ENCODE measurements around the gene MLF2. TPM values are rescaled to one million over a fixed set of nuclear protein-coding genes. Genes with fewer than 3 reads are reported as not detected.

Gene MLF2
- total and polyA plus RNA-seq, 12 donors, result 135 to 334 (median 229) TPM

GRCh38 chr12:6771091-6771495 lies 18.2 kb upstream of the MLF2 start:
- Histone ChIP-seq H3K27me3 (no peaks in the 10 kb centered on the region), H3K4me1 (replicated peaks in 1 of 2) (peaks cover 11 to 25% of the 10 kb centered on the region in 2 donors), H3K27ac (peak overlapping the region in 2 of 5 donors; percentile 56 to 73), H3K9me3 (replicated peaks in 1 of 3) (no peaks in the 10 kb centered on the region), H3K4me3 (no peak overlapping the region), H3K36me3 (replicated peaks in 1 of 2) (peaks cover 0 to 10% of the 10 kb centered on the region in 2 donors)
- WGBS, 4 donors, result 65 to 96% (median 90%) methylated on average over 3 to 4 of the region's 4 CpGs
- intact Hi-C loops (cut with DNase I), result no loop called here
- TF ChIP-seq CTCF (IDR thresholded peaks at IDR 0.05), result no peak
- no peak for TF ChIP-seq POLR2A (IDR thresholded peaks at IDR 0.05)
- peak in 6 of 7 donors; percentile 49 to 78 (median 60) for DNase-seq

GRCh38 chr12:6770600-6770999 lies 17.7 kb upstream of the MLF2 start:
- Histone ChIP-seq H3K27me3 (no peaks in the 10 kb centered on the region), H3K36me3 (replicated peaks in 1 of 2) (peaks cover 0 to 10% of the 10 kb centered on the region in 2 donors), H3K4me1 (replicated peaks in 1 of 2) (peaks cover 14 to 28% of the 10 kb centered on the region in 2 donors), H3K4me3 (no peak overlapping the region), H3K27ac (peak overlapping the region in 2 of 5 donors; percentile 56 to 73), H3K9me3 (replicated peaks in 1 of 3) (no peaks in the 10 kb centered on the region)
- intact Hi-C loops (cut with DNase I), result no loop called here
- no peak for TF ChIP-seq CTCF (IDR thresholded peaks at IDR 0.05)
- TF ChIP-seq POLR2A (IDR thresholded peaks at IDR 0.05), result no peak
- 76 to 85% (median 83%) methylated on average over 9 to 10 of the region's 10 CpGs for WGBS, 4 donors
- no peak for DNase-seq

- Histone ChIP-seq H3K4me1 (replicated peaks in 1 of 2) (peaks cover 18 to 33% of the 10 kb centered on the region in 2 donors), H3K4me3 (no peak overlapping the region), H3K27ac (peak overlapping the region in 1 of 5 donors; percentile 73)
Observed at GRCh38 chr12:6770094-6770493, 17.2 kb upstream of the MLF2 start.

GRCh38 chr12:6769666-6770065 lies 16.7 kb upstream of the MLF2 start:
- 64 to 77% (median 69%) methylated on average over 4 of the region's 4 CpGs for WGBS, 4 donors
- TF ChIP-seq POLR2A (IDR thresholded peaks at IDR 0.05), result no peak
- no peak for TF ChIP-seq CTCF (IDR thresholded peaks at IDR 0.05)

More at GRCh38 chr12:6770094-6770493, 17.2 kb upstream of the MLF2 start:
- WGBS, 4 donors, result 85 to 95% (median 88%) methylated on average over 10 to 12 of the region's 12 CpGs
- DNase-seq, result no peak
- Histone ChIP-seq H3K36me3 (replicated peaks in 1 of 2) (peaks cover 0 to 10% of the 10 kb centered on the region in 2 donors), H3K27me3 (no peaks in the 10 kb centered on the region), H3K9me3 (replicated peaks in 1 of 3) (no peaks in the 10 kb centered on the region)
- intact Hi-C loops (cut with DNase I), result no loop called here
- no peak for TF ChIP-seq POLR2A (IDR thresholded peaks at IDR 0.05)
- no peak for TF ChIP-seq CTCF (IDR thresholded peaks at IDR 0.05)

More at GRCh38 chr12:6769666-6770065, 16.7 kb upstream of the MLF2 start:
- intact Hi-C loops (cut with DNase I), result no loop called here
- DNase-seq, result no peak
- Histone ChIP-seq H3K27me3 (no peaks in the 10 kb centered on the region), H3K9me3 (replicated peaks in 1 of 3) (no peaks in the 10 kb centered on the region), H3K27ac (no peak overlapping the region), H3K4me3 (no peak overlapping the region), H3K36me3 (replicated peaks in 1 of 2) (peaks cover 0 to 10% of the 10 kb centered on the region in 2 donors), H3K4me1 (replicated peaks in 1 of 2) (peaks cover 18 to 37% of the 10 kb centered on the region in 2 donors)

All from adrenal gland (tissue), 12 donors.